MM.1S (cell line): ENCODE measurements around the gene CCDC89.

ENCODE experiments used
- CTCF ChIP-seq: fragments of 300-600 bp; sonication (generic); IDR thresholded peaks from 2 replicates; pipeline ENCODE4 v1.5.1; 2016; ENCODE audit warnings: antibody characterized with exemption, low read length, mixed read lengths
- EZH2 ChIP-seq: fragments of 300-600 bp; sonication (generic); optimal IDR thresholded peaks from 2 replicates; pipeline ENCODE3; 2017; ENCODE audit warnings: low read depth, mild to moderate bottlenecking, antibody characterized with exemption, low read length, mixed read lengths

- no peak for TF ChIP-seq CTCF
- TF ChIP-seq EZH2: no peak
Observed at GRCh38 chr11:85695546-85695945, 9.6 kb upstream of the CCDC89 start.
